Muscle layer of duodenum (tissue), 2 donors: ENCODE measurements around the gene KIF18A.
"Not testable (repeated sequence)": the region's sequence is repeated elsewhere in the genome, so short reads cannot be mapped to it uniquely, and the experiment has no call there.

Source experiments
- H3K27ac ChIP-seq: one replicate; pipeline ENCODE4 v1.7.0; 2013; ENCODE audit warnings: mild to moderate bottlenecking, low read length
- H3K27me3 ChIP-seq: one replicate; pipeline ENCODE4 v1.7.0; 2013; ENCODE audit warnings: low read depth, mild to moderate bottlenecking, control low read depth, low read length
- H3K36me3 ChIP-seq, 2 donors: one replicate each; pipeline ENCODE4 v1.7.0; 2013; ENCODE audit warnings: low read length in 2 of 2, control low read depth in 1 of 2, mild to moderate bottlenecking in 1 of 2; ENCODE audit not compliant: insufficient read depth in 2 of 2, control insufficient read depth in 1 of 2
- H3K4me1 ChIP-seq, 2 donors: one replicate each; pipeline ENCODE4 v1.7.0; 2013; ENCODE audit warnings: low read length in 2 of 2, mild to moderate bottlenecking in 2 of 2, control low read depth in 1 of 2, moderate library complexity in 1 of 2; ENCODE audit not compliant: insufficient read depth in 2 of 2, control insufficient read depth in 1 of 2
- H3K4me3 ChIP-seq, 2 donors: one replicate each; pipeline ENCODE4 v1.7.0; 2013; ENCODE audit warnings: low read length in 2 of 2, low read depth in 1 of 2, mild to moderate bottlenecking in 1 of 2
- H3K9me3 ChIP-seq, 2 donors: one replicate each; pipeline ENCODE4 v1.7.0; 2013; ENCODE audit warnings: low read length in 2 of 2, control low read depth in 1 of 2, mild to moderate bottlenecking in 1 of 2; ENCODE audit not compliant: control insufficient read depth in 1 of 2
- donor health status: healthy.

Gene KIF18A

GRCh38 chr11:28106353-28107043 is 1.5 kb downstream of the KIF18A start:
- Histone ChIP-seq H3K36me3 (peaks cover 0 to 16% of the 10 kb centered on the region in 2 donors), H3K9me3 (no peaks in the 10 kb centered on the region), H3K27ac (no peak overlapping the region), H3K27me3 (no peaks in the 10 kb centered on the region), H3K4me1 (peaks cover 13 to 30% of the 10 kb centered on the region in 2 donors), H3K4me3 (no peak overlapping the region)

GRCh38 chr11:28105869-28106268 is 2.1 kb downstream of the KIF18A start:
- H3K36me3 ChIP-seq: peaks cover 0 to 16% of the 10 kb centered on the region in 2 donors
- no peak overlapping the region for H3K27ac ChIP-seq
- no peaks in the 10 kb centered on the region for H3K9me3 ChIP-seq
- no peak overlapping the region for H3K4me3 ChIP-seq
- peaks cover 13 to 23% of the 10 kb centered on the region in 2 donors for H3K4me1 ChIP-seq
- no peaks in the 10 kb centered on the region for H3K27me3 ChIP-seq

GRCh38 chr11:28104984-28105383 is 3.0 kb downstream of the KIF18A start:
- Histone ChIP-seq H3K36me3 (peaks cover 0 to 10% of the 10 kb centered on the region in 2 donors), H3K27ac (no peak overlapping the region), H3K9me3 (no peaks in the 10 kb centered on the region), H3K4me1 (peaks cover 13 to 21% of the 10 kb centered on the region in 2 donors), H3K4me3 (no peak overlapping the region), H3K27me3 (no peaks in the 10 kb centered on the region)

- Histone ChIP-seq H3K4me1 (peaks cover 8 to 15% of the 10 kb centered on the region in 2 donors), H3K27ac (no peak overlapping the region), H3K36me3 (peaks cover 0 to 10% of the 10 kb centered on the region in 2 donors), H3K27me3 (no peaks in the 10 kb centered on the region), H3K4me3 (no peak overlapping the region), H3K9me3 (no peaks in the 10 kb centered on the region)
Measured at GRCh38 chr11:28104425-28104824, 3.5 kb downstream of the KIF18A start.

GRCh38 chr11:28102300-28102699 is 5.7 kb downstream of the KIF18A start:
- H3K4me3 ChIP-seq, H3K36me3 ChIP-seq, H3K27ac ChIP-seq, H3K9me3 ChIP-seq, H3K4me1 ChIP-seq, H3K27me3 ChIP-seq: not testable (repeated sequence)

- no peaks in the 10 kb centered on the region for H3K27me3 ChIP-seq
- no peak overlapping the region for H3K4me3 ChIP-seq
- no peaks in the 10 kb centered on the region for H3K9me3 ChIP-seq
- H3K27ac ChIP-seq: no peak overlapping the region
- H3K36me3 ChIP-seq: no peaks in the 10 kb centered on the region
- no peaks in the 10 kb centered on the region for H3K4me1 ChIP-seq
Measured at GRCh38 chr11:28100665-28101064, 7.3 kb downstream of the KIF18A start.

- Histone ChIP-seq H3K9me3 (no peaks in the 10 kb centered on the region), H3K4me1 (no peaks in the 10 kb centered on the region)
Measured at GRCh38 chr11:28099715-28100114, 8.2 kb downstream of the KIF18A start.

GRCh38 chr11:28098257-28098656 is 9.7 kb downstream of the KIF18A start:
- Histone ChIP-seq H3K27ac (no peak overlapping the region), H3K36me3 (no peaks in the 10 kb centered on the region)

More at GRCh38 chr11:28099715-28100114, 8.2 kb downstream of the KIF18A start:
- H3K27ac ChIP-seq: no peak overlapping the region
- no peak overlapping the region for H3K4me3 ChIP-seq
- no peaks in the 10 kb centered on the region for H3K36me3 ChIP-seq
- no peaks in the 10 kb centered on the region for H3K27me3 ChIP-seq

GRCh38 chr11:28092786-28093185 is 15.2 kb downstream of the KIF18A start:
- no peak overlapping the region for H3K27ac ChIP-seq

More at GRCh38 chr11:28098257-28098656, 9.7 kb downstream of the KIF18A start:
- no peak overlapping the region for H3K4me3 ChIP-seq
- no peaks in the 10 kb centered on the region for H3K9me3 ChIP-seq
- no peaks in the 10 kb centered on the region for H3K4me1 ChIP-seq
- no peaks in the 10 kb centered on the region for H3K27me3 ChIP-seq

GRCh38 chr11:28090052-28090749 is 17.8 kb downstream of the KIF18A start:
- Histone ChIP-seq H3K36me3 (no peaks in the 10 kb centered on the region), H3K4me3 (no peak overlapping the region), H3K27ac (no peak overlapping the region), H3K4me1 (no peaks in the 10 kb centered on the region), H3K9me3 (no peaks in the 10 kb centered on the region), H3K27me3 (no peaks in the 10 kb centered on the region)

More at GRCh38 chr11:28092786-28093185, 15.2 kb downstream of the KIF18A start:
- no peaks in the 10 kb centered on the region for H3K9me3 ChIP-seq
- H3K36me3 ChIP-seq: no peaks in the 10 kb centered on the region
- no peaks in the 10 kb centered on the region for H3K4me1 ChIP-seq
- H3K4me3 ChIP-seq: no peak overlapping the region
- H3K27me3 ChIP-seq: no peaks in the 10 kb centered on the region

GRCh38 chr11:28089378-28089777 is 18.6 kb downstream of the KIF18A start:
- Histone ChIP-seq H3K36me3 (no peaks in the 10 kb centered on the region), H3K4me1 (no peaks in the 10 kb centered on the region), H3K9me3 (no peaks in the 10 kb centered on the region), H3K27me3 (no peaks in the 10 kb centered on the region), H3K27ac (no peak overlapping the region), H3K4me3 (no peak overlapping the region)
